Measurements from ENCODE around the gene SRSF3.

GRCh38 chr6:36586606-36587005, 7.6 kb upstream of the SRSF3 start:
- TF ChIP-seq CTCF (IDR thresholded peaks at IDR 0.05) (no peak), POLR2A (IDR thresholded peaks at IDR 0.05) (no peak)

Data from uterus (tissue), 2 donors.